ENCODE measurements around the gene BANF2. TPM values are rescaled to one million over a fixed set of nuclear protein-coding genes. Genes with fewer than 3 reads are reported as not detected.

The BANF2 gene
- total and polyA plus RNA-seq, 2 experiments from 2014 or later: not detected

GRCh38 chr20:17691758-17692157, 8.0 kb upstream of the BANF2 start:
- H3K27me3 Mint-ChIP-seq (ENCODE audit: insufficient read depth, low read depth, poor library complexity): peaks cover 13% of the 10 kb centered on the region
- DNase-seq (ENCODE audit: low spot score) (no peak), ATAC-seq (no peak)
- no peak overlapping the region for H3K27ac Mint-ChIP-seq
- H3K9me3 Mint-ChIP-seq: peaks cover 10% of the 10 kb centered on the region; the same call in 2 of the 3 replicates
- Histone ChIP-seq H3K79me2 (replicated peaks; ENCODE audit: insufficient read depth) (no peaks in the 10 kb centered on the region), H3K27me3 (ENCODE audit: insufficient read depth) (no peaks in the 10 kb centered on the region), H2AFZ (no peak overlapping the region), H3K4me1 (ENCODE audit: insufficient read depth) (peaks cover 5% of the 10 kb centered on the region), H3F3A (replicated peaks; ENCODE audit: low read depth) (no peaks in the 10 kb centered on the region), H3K27ac (ENCODE audit: low read depth) (no peak overlapping the region), H3K9me2 (ENCODE audit: insufficient read depth) (no peaks in the 10 kb centered on the region; the same call in 1 of the 2 replicates), H4K20me1 (replicated peaks; ENCODE audit: insufficient read depth) (no peaks in the 10 kb centered on the region), H3K4me2 (no peak overlapping the region), H3K4me3 (no peak overlapping the region), H3K36me3 (ENCODE audit: insufficient read depth) (no peaks in the 10 kb centered on the region)
- H3K4me1 Mint-ChIP-seq: peaks cover 8% of the 10 kb centered on the region
- TF ChIP-seq NANOG (IDR thresholded peaks at IDR 0.05; ENCODE audit: borderline replicate concordance): no peak
- no peak for TF ChIP-seq EZH2 (IDR thresholded peaks at IDR 0.05; ENCODE audit: low read depth, unreplicated experiment)
- TF ChIP-seq CTCF (conservative IDR thresholded peaks at IDR 0.05; ENCODE audit: low read depth in 2 of 2): no peak
- no peak for TF ChIP-seq EZH2phosphoT487 (IDR thresholded peaks at IDR 0.05; ENCODE audit: unreplicated experiment)
- no peak for TF ChIP-seq JUNB (IDR thresholded peaks at IDR 0.05; ENCODE audit: unreplicated experiment)
- no peak for TF ChIP-seq CREB1 (CRISPR knock-in tag; IDR thresholded peaks at IDR 0.05; ENCODE audit: low read depth)
- no peak for TF ChIP-seq ZNF331 (CRISPR knock-in tag; IDR thresholded peaks at IDR 0.05; ENCODE audit: low read depth)
- no peak for TF ChIP-seq STAT1 (IDR thresholded peaks at IDR 0.05; ENCODE audit: unreplicated experiment)
- TF ChIP-seq REST (IDR thresholded peaks at IDR 0.05; ENCODE audit: unreplicated experiment): no peak
- no peak for TF ChIP-seq ZNF462 (CRISPR knock-in tag; IDR thresholded peaks at IDR 0.05)
- TF ChIP-seq POLR2AphosphoS5 (IDR thresholded peaks at IDR 0.05; ENCODE audit: low read depth): no peak
- TF ChIP-seq ETS1 (IDR thresholded peaks at IDR 0.05): no peak
- TF ChIP-seq ZNF114 (CRISPR knock-in tag; IDR thresholded peaks at IDR 0.05): no peak
- no peak overlapping the region for H3K4me3 Mint-ChIP-seq
- H3K36me3 Mint-ChIP-seq (ENCODE audit: low read depth): no peaks in the 10 kb centered on the region; the same call in 2 of the 3 replicates
